Activated gamma-delta T cell treated with Interleukin-2 at 50 U/mL for 16 hours (primary cell): ENCODE results near the gene AGT.
"Not testable (repeated sequence)": the region's sequence is repeated elsewhere in the genome, so short reads cannot be mapped to it uniquely, and the experiment has no call there.

Experiments
- DNase-seq: peaks from one replicate; pipeline ENCODE4 v3.0.0-alpha.2; 2020

AGT gene

GRCh38 chr1:230684998-230685397 is 28.9 kb downstream of the AGT start:
- DNase-seq: no peak

- DNase-seq: no peak
Observed at GRCh38 chr1:230684146-230684545, 29.8 kb downstream of the AGT start.

GRCh38 chr1:230682882-230683610 is 30.9 kb downstream of the AGT start:
- no peak for DNase-seq

- no peak for DNase-seq
Observed at GRCh38 chr1:230682274-230682673, 31.6 kb downstream of the AGT start.

GRCh38 chr1:230681599-230681998 is 32.3 kb downstream of the AGT start:
- no peak for DNase-seq

- no peak for DNase-seq
Observed at GRCh38 chr1:230680300-230681025, 33.5 kb downstream of the AGT start.

GRCh38 chr1:230679825-230680224 is 34.1 kb downstream of the AGT start:
- no peak for DNase-seq

- no peak for DNase-seq
Observed at GRCh38 chr1:230679192-230679591, 34.7 kb downstream of the AGT start.

- DNase-seq: no peak
Observed at GRCh38 chr1:230677200-230677599, 36.7 kb downstream of the AGT start.

- DNase-seq: no peak
Observed at GRCh38 chr1:230674581-230674980, 39.3 kb downstream of the AGT start.

GRCh38 chr1:230669543-230669942 is 44.4 kb downstream of the AGT start:
- DNase-seq: no peak

- DNase-seq: no peak
Observed at GRCh38 chr1:230668227-230668626, 45.7 kb downstream of the AGT start.

- no peak for DNase-seq
Observed at GRCh38 chr1:230661976-230662375, 51.9 kb downstream of the AGT start.

GRCh38 chr1:230658691-230659090 is 55.2 kb downstream of the AGT start:
- DNase-seq: no peak

- DNase-seq: not testable (repeated sequence)
Observed at GRCh38 chr1:230658103-230658502, 55.8 kb downstream of the AGT start.

- DNase-seq: not testable (repeated sequence)
Observed at GRCh38 chr1:230656719-230657118, 57.2 kb downstream of the AGT start.
